H9 (cell line): ENCODE results near the gene PDE4C. TPM values are rescaled to one million over a fixed set of nuclear protein-coding genes. Genes with fewer than 3 reads are reported as not detected.

Experiments
- DNase-seq: peaks from one replicate; pipeline ENCODE4 v3.0.0-alpha.2; 2017
- H2AFZ ChIP-seq: one replicate; pipeline ENCODE4 v1.6.1; 2013; ENCODE audit warnings: mild to moderate bottlenecking, low read length, control low read depth, moderate library complexity
- H2AK5ac ChIP-seq: 2 replicates; pipeline ENCODE4 v1.6.1; 2013; ENCODE audit warnings: low read length, control low read depth, mixed read lengths; ENCODE audit not compliant: insufficient read length
- H2BK120ac ChIP-seq: one replicate; pipeline ENCODE4 v1.6.1; 2013; ENCODE audit warnings: low read depth, mild to moderate bottlenecking, low read length, control low read depth, inconsistent platforms; ENCODE audit not compliant: poor library complexity, severe bottlenecking
- H2BK12ac ChIP-seq: 2 replicates; pipeline ENCODE4 v1.6.1; 2013; ENCODE audit warnings: low read length, control low read depth, mixed read lengths, low read depth; ENCODE audit not compliant: insufficient read length
- H2BK15ac ChIP-seq: 2 replicates; pipeline ENCODE4 v1.6.1; 2013; ENCODE audit warnings: low read depth, low read length, control low read depth
- H2BK20ac ChIP-seq: one replicate; pipeline ENCODE4 v1.6.1; 2013; ENCODE audit warnings: low read depth, mild to moderate bottlenecking, low read length, control low read depth, inconsistent platforms; ENCODE audit not compliant: poor library complexity, severe bottlenecking
- H2BK5ac ChIP-seq: 2 replicates; pipeline ENCODE4 v1.6.1; 2013; ENCODE audit warnings: low read length, control low read depth, mixed read lengths; ENCODE audit not compliant: insufficient read length
- H3K14ac ChIP-seq: 2 replicates; pipeline ENCODE4 v1.6.1; 2013; ENCODE audit warnings: low read length, control low read depth; ENCODE audit not compliant: insufficient read depth
- H3K18ac ChIP-seq: 2 replicates; pipeline ENCODE4 v1.6.1; 2013; ENCODE audit warnings: low read depth, mild to moderate bottlenecking, mixed read lengths, low read length, control low read depth; ENCODE audit not compliant: insufficient read length
- H3K23ac ChIP-seq: 2 replicates; pipeline ENCODE4 v1.6.1; 2013; ENCODE audit warnings: low read length, control low read depth, mixed read lengths, low read depth; ENCODE audit not compliant: insufficient read length
- H3K23me2 ChIP-seq: 2 replicates; pipeline ENCODE4 v1.6.1; 2013; ENCODE audit warnings: low read depth, mild to moderate bottlenecking, mixed read lengths, low read length, control low read depth; ENCODE audit not compliant: insufficient read length, poor library complexity, severe bottlenecking
- H3K27ac ChIP-seq: 2 replicates; pipeline ENCODE4 v1.5.1; 2013; ENCODE audit warnings: low read length, control low read depth, mixed read lengths, low read depth; ENCODE audit not compliant: insufficient read length
- H3K27me3 ChIP-seq: 2 replicates; pipeline ENCODE4 v1.6.1; 2013; ENCODE audit warnings: low read length, control low read depth, inconsistent platforms; ENCODE audit not compliant: insufficient read depth
- H3K4ac ChIP-seq: 2 replicates; pipeline ENCODE4 v1.6.1; 2013; ENCODE audit warnings: low read depth, mild to moderate bottlenecking, control low read depth, inconsistent platforms, low read length, moderate library complexity
- H3K4me1 ChIP-seq: 2 replicates; pipeline ENCODE4 v1.6.1; 2013; ENCODE audit warnings: low read length, control low read depth, inconsistent platforms; ENCODE audit not compliant: insufficient read depth
- H3K4me2 ChIP-seq: 2 replicates; pipeline ENCODE4 v1.6.1; 2013; ENCODE audit warnings: low read length, control low read depth, mixed read lengths; ENCODE audit not compliant: insufficient read length, insufficient read depth
- H3K56ac ChIP-seq: 2 replicates; pipeline ENCODE4 v1.6.1; 2013; ENCODE audit warnings: low read depth, mild to moderate bottlenecking, mixed read lengths, low read length, control low read depth; ENCODE audit not compliant: insufficient read length
- H3K79me1 ChIP-seq: 2 replicates; pipeline ENCODE4 v1.6.1; 2013; ENCODE audit warnings: low read depth, mild to moderate bottlenecking, moderate library complexity, low read length, control low read depth, inconsistent platforms; ENCODE audit not compliant: insufficient read depth, poor library complexity, severe bottlenecking
- H3K79me2 ChIP-seq: 2 replicates; pipeline ENCODE4 v1.6.1; 2013; ENCODE audit warnings: low read length, control low read depth, inconsistent platforms; ENCODE audit not compliant: insufficient read depth
- H3K9ac ChIP-seq: 2 replicates; pipeline ENCODE4 v1.6.1; 2013; ENCODE audit warnings: low read length, control low read depth, mixed read lengths; ENCODE audit not compliant: insufficient read length; ENCODE audit errors: extremely low read depth
- H3K9me3 ChIP-seq: one replicate; pipeline ENCODE4 v1.6.1; 2013; ENCODE audit warnings: low read depth, low read length, inconsistent platforms; ENCODE audit not compliant: control insufficient read depth
- H3T11ph ChIP-seq: one replicate; pipeline ENCODE4 v1.6.1; 2013; ENCODE audit warnings: mild to moderate bottlenecking, low read length, control low read depth, inconsistent platforms
- H4K20me1 ChIP-seq: one replicate; pipeline ENCODE4 v1.6.1; 2013; ENCODE audit not compliant: control insufficient read depth, insufficient read length, insufficient read depth
- H4K5ac ChIP-seq: 2 replicates; pipeline ENCODE4 v1.6.1; 2013; ENCODE audit warnings: low read depth, mild to moderate bottlenecking, mixed read lengths, low read length, control low read depth; ENCODE audit not compliant: insufficient read length
- H4K8ac ChIP-seq: replicated peaks from 2 replicates; pipeline ENCODE4 v1.6.1; 2013; ENCODE audit warnings: low read length, control low read depth, mixed read lengths, low read depth; ENCODE audit not compliant: insufficient read length
- H4K91ac ChIP-seq: 2 replicates; pipeline ENCODE4 v1.6.1; 2013; ENCODE audit warnings: low read depth, mild to moderate bottlenecking, moderate library complexity, mixed read lengths, low read length, control low read depth; ENCODE audit not compliant: insufficient read length
- H3K27ac Mint-ChIP-seq, 3 experiments: 2 replicates in 2 of 3; 3 replicates in 1 of 3; pipeline ENCODE4 v1.8.0; 2020 to 2021; ENCODE audit warnings: mixed read lengths in 3 of 3, mild to moderate bottlenecking in 1 of 3, moderate library complexity in 1 of 3
- H3K27me3 Mint-ChIP-seq: 2 replicates; pipeline ENCODE4 v1.8.0; 2021; ENCODE audit warnings: low read depth, mild to moderate bottlenecking, moderate library complexity, mixed read lengths
- H3K36me3 Mint-ChIP-seq, 3 experiments: 2 replicates in 2 of 3; 3 replicates in 1 of 3; pipeline ENCODE4 v1.8.0; 2020 to 2021; ENCODE audit warnings: low read depth in 3 of 3, mixed read lengths in 3 of 3; ENCODE audit not compliant: insufficient read depth in 1 of 3
- H3K4me1 Mint-ChIP-seq, 2 experiments: 2 replicates each; pipeline ENCODE4 v1.8.0; 2020; ENCODE audit warnings: mixed read lengths in 2 of 2
- H3K4me3 Mint-ChIP-seq, 2 experiments: 2 replicates in 1 of 2; 3 replicates in 1 of 2; pipeline ENCODE4 v1.8.0; 2020 to 2021; ENCODE audit warnings: mild to moderate bottlenecking in 2 of 2, mixed read lengths in 2 of 2, moderate library complexity in 1 of 2
- H3K9me3 Mint-ChIP-seq, 2 experiments: 2 replicates in 1 of 2; 3 replicates in 1 of 2; pipeline ENCODE4 v1.8.0; 2020; ENCODE audit warnings: mild to moderate bottlenecking in 2 of 2, mixed read lengths in 2 of 2, moderate library complexity in 1 of 2
- CTCF ChIP-seq: fragments of 200-600 bp; sonication (generic); conservative IDR thresholded peaks from 3 replicates; pipeline ENCODE4 v1.8.0; 2021; ENCODE audit warnings: antibody characterized with exemption, mild to moderate bottlenecking
- WGBS: extraction: QIAGEN DNeasy Blood & Tissue Kit; methylation state at CpG from one replicate; pipeline ENCODE4 v1.1.7; 2013; ENCODE audit warnings: missing lambda C conversion rate, low lambda C conversion rate, mixed read lengths; ENCODE audit not compliant: insufficient read length; ENCODE audit errors: extremely low coverage; 5-methylcytosine and 5-hydroxymethylcytosine counted together
- long read RNA-seq: library from polyadenylated mRNA; unstranded; transcript quantifications from one replicate; pipeline ENCODE4 v2.0.0, GENCODE V29; 2020
- total RNA-seq: library from RNA; stranded (reverse); gene quantifications from 2 replicates; pipeline ENCODE4 v1.2.1, GENCODE V29; 2021

The PDE4C gene
- 1.4 and 1.8 TPM in 2 replicates for total RNA-seq
- long read RNA-seq, partial matches to known transcripts: 2 of 12 reads
- long read RNA-seq, other reads (novel, unspliced or antisense): 10 of 12 reads

- no peak within 1 kb of the TSS for H2AFZ ChIP-seq
- no peak within 1 kb of the TSS for H4K5ac ChIP-seq
- peaks cover 4% of the 10 kb centered on the region for H3K23me2 ChIP-seq
- no CpG with 5 or more reads among the region's 51 CpGs for WGBS
- Mint-ChIP-seq H3K4me1 (peaks cover 29 to 40% of the 10 kb centered on the region in 2 experiments), H3K27ac (peak within 1 kb of the TSS in 1 of 3 experiments; percentile 63; a peak in 1 of 7 replicates), H3K27me3 (peaks cover 34% of the 10 kb centered on the region), H3K9me3 (peaks cover 0 to 2% of the 10 kb centered on the region in 2 experiments; a peak in 2 of 5 replicates), H3K36me3 (no peaks in the 10 kb centered on the region; a peak in 1 of 7 replicates), H3K4me3 (peak within 1 kb of the TSS; percentile 78 to 97)
- H3K4ac ChIP-seq: no peak within 1 kb of the TSS
- H4K8ac ChIP-seq: no peak within 1 kb of the TSS
- H3K4me2 ChIP-seq: peak within 1 kb of the TSS; percentile 60
- no peak within 1 kb of the TSS; the same call in 1 of the 2 replicates for H3K14ac ChIP-seq
- H2BK20ac ChIP-seq: no peak within 1 kb of the TSS
- no peak within 1 kb of the TSS for H2BK5ac ChIP-seq
- H2BK120ac ChIP-seq: no peak within 1 kb of the TSS
- H3K23ac ChIP-seq: no peak within 1 kb of the TSS
- peaks cover 2% of the 10 kb centered on the region; the same call in 1 of the 2 replicates for H3K27me3 ChIP-seq
- no peaks in the 10 kb centered on the region for H3K9me3 ChIP-seq
- H3K79me2 ChIP-seq: no peaks in the 10 kb centered on the region
- no peak within 1 kb of the TSS for H2BK12ac ChIP-seq
- H3K18ac ChIP-seq: no peak within 1 kb of the TSS
- H3K9ac ChIP-seq: no peak within 1 kb of the TSS
- H4K20me1 ChIP-seq: no peaks in the 10 kb centered on the region
- H4K91ac ChIP-seq: no peak within 1 kb of the TSS
- no peak for TF ChIP-seq CTCF
- no peak within 1 kb of the TSS for H2BK15ac ChIP-seq
- H2AK5ac ChIP-seq: no peak within 1 kb of the TSS
- DNase-seq: peak; percentile 55
- no peaks in the 10 kb centered on the region for H3K79me1 ChIP-seq
- H3K27ac ChIP-seq: no peak within 1 kb of the TSS
- no peaks in the 10 kb centered on the region for H3K4me1 ChIP-seq
- no peak within 1 kb of the TSS for H3K56ac ChIP-seq
- H3T11ph ChIP-seq: no peak within 1 kb of the TSS
Measured at GRCh38 chr19:18225702-18226468, at the start of gene PDE4C. PDE4C (minus strand) TSS chr19:18226438; CDS start chr19:18226415, 23 bp downstream.
